ENCODE data around the gene PLEKHA7.

The PLEKHA7 gene

DNA sequence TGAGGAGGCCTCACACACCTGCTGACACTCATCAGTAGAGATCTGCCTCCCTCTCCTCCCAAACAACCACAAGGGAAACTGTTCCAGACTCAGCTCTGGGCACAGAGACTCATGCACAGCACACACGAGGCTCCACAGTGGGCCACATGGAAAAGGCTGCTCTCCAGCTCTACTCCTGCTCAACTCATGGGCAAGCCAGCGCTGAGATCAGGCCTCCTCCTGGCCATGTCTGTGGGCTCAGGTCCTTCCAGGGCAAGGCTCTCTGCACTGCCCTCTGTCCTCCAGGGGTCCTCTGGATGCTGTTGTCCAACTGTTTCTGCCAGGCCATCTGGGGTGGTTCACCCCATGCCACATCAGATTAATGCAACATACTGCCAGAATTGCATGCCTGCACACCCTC is 46.0 kb downstream of the PLEKHA7 start:
- no peak for TF ChIP-seq POLR2AphosphoS5 (IDR thresholded peaks at IDR 0.05; ENCODE audit: low read depth, low read length)
- TF ChIP-seq, protein P1, sequence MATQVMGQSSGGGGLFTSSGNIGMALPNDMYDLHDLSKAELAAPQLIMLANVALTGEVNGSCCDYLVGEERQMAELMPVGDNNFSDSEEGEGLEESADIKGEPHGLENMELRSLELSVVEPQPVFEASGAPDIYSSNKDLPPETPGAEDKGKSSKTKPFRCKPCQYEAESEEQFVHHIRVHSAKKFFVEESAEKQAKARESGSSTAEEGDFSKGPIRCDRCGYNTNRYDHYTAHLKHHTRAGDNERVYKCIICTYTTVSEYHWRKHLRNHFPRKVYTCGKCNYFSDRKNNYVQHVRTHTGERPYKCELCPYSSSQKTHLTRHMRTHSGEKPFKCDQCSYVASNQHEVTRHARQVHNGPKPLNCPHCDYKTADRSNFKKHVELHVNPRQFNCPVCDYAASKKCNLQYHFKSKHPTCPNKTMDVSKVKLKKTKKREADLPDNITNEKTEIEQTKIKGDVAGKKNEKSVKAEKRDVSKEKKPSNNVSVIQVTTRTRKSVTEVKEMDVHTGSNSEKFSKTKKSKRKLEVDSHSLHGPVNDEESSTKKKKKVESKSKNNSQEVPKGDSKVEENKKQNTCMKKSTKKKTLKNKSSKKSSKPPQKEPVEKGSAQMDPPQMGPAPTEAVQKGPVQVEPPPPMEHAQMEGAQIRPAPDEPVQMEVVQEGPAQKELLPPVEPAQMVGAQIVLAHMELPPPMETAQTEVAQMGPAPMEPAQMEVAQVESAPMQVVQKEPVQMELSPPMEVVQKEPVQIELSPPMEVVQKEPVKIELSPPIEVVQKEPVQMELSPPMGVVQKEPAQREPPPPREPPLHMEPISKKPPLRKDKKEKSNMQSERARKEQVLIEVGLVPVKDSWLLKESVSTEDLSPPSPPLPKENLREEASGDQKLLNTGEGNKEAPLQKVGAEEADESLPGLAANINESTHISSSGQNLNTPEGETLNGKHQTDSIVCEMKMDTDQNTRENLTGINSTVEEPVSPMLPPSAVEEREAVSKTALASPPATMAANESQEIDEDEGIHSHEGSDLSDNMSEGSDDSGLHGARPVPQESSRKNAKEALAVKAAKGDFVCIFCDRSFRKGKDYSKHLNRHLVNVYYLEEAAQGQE (IDR thresholded peaks at IDR 0.05; ENCODE audit: insufficient read depth in 1 of 2, low read depth in 2 of 2, low read length in 2 of 2), result no peak
- TF ChIP-seq SIN3A (IDR thresholded peaks at IDR 0.05; ENCODE audit: borderline replicate concordance, insufficient read depth, low read length), result no peak
- TF ChIP-seq TAF1 (IDR thresholded peaks at IDR 0.05; ENCODE audit: borderline replicate concordance, insufficient read depth, low read length), result no peak
- TF ChIP-seq FOXP2 (optimal IDR thresholded peaks at IDR 0.05; ENCODE audit: borderline replicate concordance, extremely low read depth, extremely low read length, insufficient read depth), result no peak

DNA sequence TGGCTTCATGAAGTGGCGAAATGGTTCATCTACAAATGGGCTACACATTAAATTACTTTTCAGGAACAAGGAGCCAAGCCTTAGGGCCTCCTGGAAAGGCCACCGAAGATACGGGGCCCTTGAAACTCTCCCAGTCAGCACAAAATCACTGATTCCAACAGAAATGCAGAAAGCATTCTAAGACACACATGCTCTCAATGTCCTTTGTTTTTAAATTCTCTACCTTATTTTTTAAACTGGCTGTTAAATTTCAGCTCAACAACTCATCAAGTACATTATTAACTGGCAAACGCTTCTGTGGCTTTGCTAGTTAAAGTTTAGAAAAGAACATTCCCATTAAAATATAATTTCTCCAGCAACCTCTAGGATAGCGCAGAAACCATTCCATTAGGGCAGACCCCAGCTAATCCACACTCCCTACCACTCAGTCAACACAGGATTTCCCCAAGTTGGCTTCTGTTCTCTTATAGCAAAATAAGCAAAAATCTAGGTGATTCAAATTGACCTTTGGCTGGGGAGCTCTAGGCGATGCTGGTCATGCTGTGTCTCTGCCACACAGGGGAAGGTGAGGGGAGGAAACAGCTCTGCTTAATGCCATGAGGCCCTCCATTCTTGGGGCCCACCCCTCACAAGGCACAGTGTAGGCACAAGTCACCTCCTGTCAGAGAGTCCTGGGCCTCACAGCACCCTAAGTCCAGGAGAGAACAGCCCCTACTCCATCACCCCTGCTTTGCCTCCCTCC is 47.1 kb downstream of the PLEKHA7 start:
- TF ChIP-seq FOXP2 (optimal IDR thresholded peaks at IDR 0.05; ENCODE audit: borderline replicate concordance, extremely low read depth, extremely low read length, insufficient read depth), result no peak
- TF ChIP-seq, protein P1 (IDR thresholded peaks at IDR 0.05; ENCODE audit: insufficient read depth in 1 of 2, low read depth in 2 of 2, low read length in 2 of 2), result no peak
- no peak for TF ChIP-seq TAF1 (IDR thresholded peaks at IDR 0.05; ENCODE audit: borderline replicate concordance, insufficient read depth, low read length)
- no peak for TF ChIP-seq SIN3A (IDR thresholded peaks at IDR 0.05; ENCODE audit: borderline replicate concordance, insufficient read depth, low read length)
- no peak for TF ChIP-seq POLR2AphosphoS5 (IDR thresholded peaks at IDR 0.05; ENCODE audit: low read depth, low read length)

DNA sequence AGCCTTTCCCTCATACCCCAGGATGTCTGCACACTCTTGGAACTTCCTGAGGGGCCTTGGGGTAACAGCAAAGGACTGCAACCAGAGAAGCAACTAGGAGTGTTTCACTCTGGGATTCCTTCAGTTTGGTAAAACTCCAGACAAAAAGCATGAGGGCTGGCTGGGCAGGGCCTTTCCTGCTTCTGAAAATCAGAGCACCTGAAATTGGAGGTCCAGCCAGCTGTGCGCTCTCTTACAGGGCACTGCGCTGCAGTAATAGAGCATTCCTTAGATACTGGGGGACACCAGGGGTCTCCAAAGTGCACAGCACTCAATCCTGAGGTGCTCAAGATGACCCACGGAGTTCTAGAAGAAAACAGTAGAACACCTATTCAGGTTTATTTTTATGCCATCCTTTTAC is 49.7 kb downstream of the PLEKHA7 start:
- TF ChIP-seq TAF1 (IDR thresholded peaks at IDR 0.05; ENCODE audit: borderline replicate concordance, insufficient read depth, low read length) (no peak), POLR2AphosphoS5 (IDR thresholded peaks at IDR 0.05; ENCODE audit: low read depth, low read length) (no peak), SIN3A (IDR thresholded peaks at IDR 0.05; ENCODE audit: borderline replicate concordance, insufficient read depth, low read length) (no peak), FOXP2 (optimal IDR thresholded peaks at IDR 0.05; ENCODE audit: borderline replicate concordance, extremely low read depth, extremely low read length, insufficient read depth) (no peak)
- TF ChIP-seq, protein P1 (IDR thresholded peaks at IDR 0.05; ENCODE audit: insufficient read depth in 1 of 2, low read depth in 2 of 2, low read length in 2 of 2), result no peak

DNA sequence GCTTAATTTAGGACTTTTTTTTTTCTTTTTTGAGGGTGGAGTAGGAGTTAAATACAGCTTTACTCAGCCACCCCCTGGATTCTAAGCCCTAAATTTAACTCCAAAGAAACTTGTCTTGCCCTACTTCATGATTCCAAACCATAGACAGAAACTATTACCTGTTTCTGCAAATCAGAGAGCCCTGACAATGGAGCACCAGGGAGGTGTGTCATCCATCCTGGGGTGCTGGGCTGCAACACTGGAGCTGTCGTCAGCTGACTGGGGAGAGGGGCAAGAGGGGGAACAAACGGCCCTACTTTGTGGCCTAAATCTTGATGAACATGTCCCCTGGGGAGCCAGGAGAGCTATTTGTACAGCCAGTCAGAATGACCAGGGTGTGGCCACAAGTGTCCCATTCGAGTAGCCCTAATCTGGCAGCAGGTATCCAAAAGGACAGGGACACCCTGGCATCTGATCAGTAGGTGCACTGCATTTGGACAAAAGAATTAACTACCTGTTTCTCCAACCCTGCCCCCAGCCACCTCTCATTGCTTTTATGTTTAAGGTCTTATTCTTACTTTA is 50.8 kb downstream of the PLEKHA7 start:
- TF ChIP-seq FOXP2 (optimal IDR thresholded peaks at IDR 0.05; ENCODE audit: borderline replicate concordance, extremely low read depth, extremely low read length, insufficient read depth), result no peak

DNA sequence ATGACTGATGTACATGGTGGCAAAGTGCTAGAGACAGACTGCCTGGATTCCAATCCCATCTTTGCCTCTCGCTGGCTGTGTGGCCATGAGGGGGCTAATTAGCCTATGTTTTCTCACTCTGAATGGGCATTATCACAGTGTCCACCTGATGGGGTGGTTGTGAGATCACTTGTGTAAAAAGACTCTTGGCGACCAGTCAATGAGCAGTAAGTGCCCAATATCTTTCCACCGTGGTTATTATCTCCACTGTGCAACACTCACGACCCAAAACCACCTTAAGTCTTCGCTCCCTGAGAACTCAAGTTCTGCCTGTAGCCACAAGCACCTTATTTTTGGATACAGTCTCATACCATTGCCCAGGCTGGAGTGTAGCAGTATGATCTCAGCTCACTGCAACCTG is 52.1 kb downstream of the PLEKHA7 start:
- TF ChIP-seq SIN3A (IDR thresholded peaks at IDR 0.05; ENCODE audit: borderline replicate concordance, insufficient read depth, low read length) (no peak), POLR2AphosphoS5 (IDR thresholded peaks at IDR 0.05; ENCODE audit: low read depth, low read length) (no peak), TAF1 (IDR thresholded peaks at IDR 0.05; ENCODE audit: borderline replicate concordance, insufficient read depth, low read length) (no peak), FOXP2 (optimal IDR thresholded peaks at IDR 0.05; ENCODE audit: borderline replicate concordance, extremely low read depth, extremely low read length, insufficient read depth) (no peak)
- TF ChIP-seq, protein P1 (IDR thresholded peaks at IDR 0.05; ENCODE audit: insufficient read depth in 1 of 2, low read depth in 2 of 2, low read length in 2 of 2), result no peak

Data from PFSK-1 (cell line).